GM18508 (cell line): Measurements from ENCODE around the gene TSPAN14.
"Not testable (repeated sequence)": the region's sequence is repeated elsewhere in the genome, so short reads cannot be mapped to it uniquely, and the experiment has no call there.

Experiments
- ATAC-seq: cut with Tn5 transposase; IDR thresholded peaks from one replicate; pipeline ENCODE4 v1.9.1; 2021; ENCODE audit warnings: moderate number of reproducible peaks; ENCODE audit not compliant: insufficient read depth, unreplicated experiment

Gene TSPAN14

GRCh38 chr10:80466724-80467326 lies 12.7 kb downstream of the TSPAN14 start:
- no peak for ATAC-seq

GRCh38 chr10:80468002-80468401 lies 13.9 kb downstream of the TSPAN14 start:
- ATAC-seq = no peak

GRCh38 chr10:80468806-80469421 lies 14.8 kb downstream of the TSPAN14 start:
- no peak for ATAC-seq

- no peak for ATAC-seq
Observed at GRCh38 chr10:80470266-80470665, 16.2 kb downstream of the TSPAN14 start.

GRCh38 chr10:80471001-80471400 lies 16.9 kb downstream of the TSPAN14 start:
- ATAC-seq = no peak

- peak; percentile 44 for ATAC-seq
Observed at GRCh38 chr10:80471715-80472233, 17.7 kb downstream of the TSPAN14 start.

GRCh38 chr10:80472234-80473095 lies 18.4 kb downstream of the TSPAN14 start:
- peak; percentile 97 for ATAC-seq

- no peak for ATAC-seq
Observed at GRCh38 chr10:80473096-80473657, 19.1 kb downstream of the TSPAN14 start.

- ATAC-seq = no peak
Observed at GRCh38 chr10:80473692-80474596, 19.8 kb downstream of the TSPAN14 start.

- ATAC-seq = no peak
Observed at GRCh38 chr10:80474597-80474910, 20.4 kb downstream of the TSPAN14 start.

GRCh38 chr10:80474941-80475340 lies 20.8 kb downstream of the TSPAN14 start:
- ATAC-seq = no peak

GRCh38 chr10:80475641-80476040 lies 21.5 kb downstream of the TSPAN14 start:
- ATAC-seq = not testable (repeated sequence)

- no peak for ATAC-seq
Observed at GRCh38 chr10:80476685-80477084, 22.6 kb downstream of the TSPAN14 start.

GRCh38 chr10:80477813-80478212 lies 23.7 kb downstream of the TSPAN14 start:
- no peak for ATAC-seq

GRCh38 chr10:80480373-80480772 lies 26.3 kb downstream of the TSPAN14 start:
- ATAC-seq = not testable (repeated sequence)

- ATAC-seq = no peak
Observed at GRCh38 chr10:80480852-80481251, 26.7 kb downstream of the TSPAN14 start.

GRCh38 chr10:80484243-80484642 lies 30.1 kb downstream of the TSPAN14 start:
- ATAC-seq = no peak

- ATAC-seq = no peak
Observed at GRCh38 chr10:80484676-80485075, 30.6 kb downstream of the TSPAN14 start.

GRCh38 chr10:80485076-80485945 lies 31.2 kb downstream of the TSPAN14 start:
- no peak for ATAC-seq
